Sigmoid colon (tissue), 7 donors: ENCODE results near the gene ZFP28. TPM values are rescaled to one million over a fixed set of nuclear protein-coding genes. Genes with fewer than 3 reads are reported as not detected.

Experiments used
- DNase-seq: peaks from one replicate; pipeline ENCODE4 v3.0.0-alpha.2; 2019
- H3K27ac ChIP-seq, 4 donors: fragments of 200-600 bp; sonication (generic); one replicate each; pipeline ENCODE4 v1.5.1; 2016 to 2019; ENCODE audit warnings: mild to moderate bottlenecking in 1 of 4
- H3K27me3 ChIP-seq, 3 donors: fragments of 200-600 bp; sonication (generic); one replicate each; pipeline ENCODE4 v1.5.1; 2019; ENCODE audit warnings: mild to moderate bottlenecking in 1 of 3
- H3K36me3 ChIP-seq, 4 donors: fragments of 200-600 bp; sonication (generic); one replicate each; pipeline ENCODE4 v1.5.1; 2016 to 2019
- H3K4me1 ChIP-seq, 4 donors: fragments of 200-600 bp; sonication (generic); one replicate each; pipeline ENCODE4 v1.5.1; 2017 to 2019
- H3K4me3 ChIP-seq, 4 donors: fragments of 200-600 bp; sonication (generic); one replicate each; pipeline ENCODE4 v1.5.1; 2017 to 2019; ENCODE audit warnings: mild to moderate bottlenecking in 2 of 4, moderate library complexity in 1 of 4
- H3K9me3 ChIP-seq, 4 donors: fragments of 200-600 bp in 3 of 4; sonication (generic) in 3 of 4; one replicate each; pipeline versions ENCODE4 v1.5.1 to v1.6.1; 2013 to 2019
- CTCF ChIP-seq, 4 experiments: fragments of 450-650 bp in 3 of 4; fragments of 200-600 bp in 1 of 4; IDR thresholded peaks; one replicate each; pipeline ENCODE4 v1.5.1; 2016 to 2019; ENCODE audit warnings: antibody characterized with exemption in 4 of 4, mild to moderate bottlenecking in 3 of 4, moderate library complexity in 2 of 4
- EP300 ChIP-seq, 4 donors: sonication (generic); formaldehyde crosslinking; IDR thresholded peaks; one replicate each; pipeline ENCODE4 v1.6.1; 2017; ENCODE audit warnings: antibody characterized with exemption in 4 of 4
- POLR2A ChIP-seq, 2 donors: fragments of 450-650 bp; IDR thresholded peaks; one replicate each; pipeline ENCODE4 v1.6.1; 2016; ENCODE audit warnings: antibody characterized with exemption in 2 of 2, mild to moderate bottlenecking in 2 of 2, moderate library complexity in 2 of 2
- POLR2AphosphoS5 ChIP-seq, 4 donors: sonication (generic); formaldehyde crosslinking; IDR thresholded peaks; one replicate each; pipeline ENCODE4 v1.6.1; 2017; ENCODE audit warnings: antibody characterized with exemption in 4 of 4
- WGBS, 2 donors: extraction: QIAGEN DNeasy Blood & Tissue Kit; methylation state at CpG; one replicate each; pipeline ENCODE4 v1.1.7; 2013; 5-methylcytosine and 5-hydroxymethylcytosine counted together
- intact Hi-C: fragments of 100-400 bp; cut with DNase I; formaldehyde crosslinking; loops from one replicate; pipeline ENCODE4 v1.15.1; 2023
- polyA plus RNA-seq, 3 donors: library from polyadenylated mRNA; stranded (reverse); fragments of 200-250 nt; gene quantifications; one replicate each; pipeline ENCODE4 v1.2.3, GENCODE V29; 2013
- total RNA-seq, 4 donors: library from RNA; depleted of rRNA; stranded (reverse); fragments of >200 nt; gene quantifications; one replicate each; pipeline ENCODE4 v1.1.0, GENCODE V29; 2016
- donor health status: healthy with polysubstance abuse.
- donor health status: Bipolar disorder and iron deficiency.
- donor health status: healthy.

ZFP28 gene
- total and polyA plus RNA-seq, 7 donors: 1.2 to 11.2 (median 9.6) TPM

DNA sequence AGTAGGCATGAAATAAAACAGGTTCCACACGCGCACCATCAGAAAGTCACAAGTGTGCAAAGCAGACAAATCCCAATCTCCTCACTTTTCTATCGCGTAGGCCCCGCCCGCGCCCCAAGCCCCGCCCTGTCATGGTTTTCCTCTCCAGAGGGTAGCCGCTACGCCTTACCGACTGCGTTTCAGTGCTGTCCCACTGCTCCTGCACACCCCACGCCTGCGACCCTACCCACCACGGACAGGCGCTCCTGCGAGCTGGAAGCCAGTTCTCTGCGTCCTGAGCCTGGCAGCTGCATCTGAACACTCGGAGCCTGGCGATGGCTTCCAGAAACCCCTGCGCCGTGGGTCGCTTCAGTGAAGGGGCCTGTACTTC, 28.1 kb downstream of the ZFP28 start:
- 1% methylated on average over 23 of the region's 23 CpGs for WGBS, 2 donors
- H3K36me3 ChIP-seq: peaks cover 7 to 42% (median 23%) of the 10 kb centered on the region in 4 donors

DNA sequence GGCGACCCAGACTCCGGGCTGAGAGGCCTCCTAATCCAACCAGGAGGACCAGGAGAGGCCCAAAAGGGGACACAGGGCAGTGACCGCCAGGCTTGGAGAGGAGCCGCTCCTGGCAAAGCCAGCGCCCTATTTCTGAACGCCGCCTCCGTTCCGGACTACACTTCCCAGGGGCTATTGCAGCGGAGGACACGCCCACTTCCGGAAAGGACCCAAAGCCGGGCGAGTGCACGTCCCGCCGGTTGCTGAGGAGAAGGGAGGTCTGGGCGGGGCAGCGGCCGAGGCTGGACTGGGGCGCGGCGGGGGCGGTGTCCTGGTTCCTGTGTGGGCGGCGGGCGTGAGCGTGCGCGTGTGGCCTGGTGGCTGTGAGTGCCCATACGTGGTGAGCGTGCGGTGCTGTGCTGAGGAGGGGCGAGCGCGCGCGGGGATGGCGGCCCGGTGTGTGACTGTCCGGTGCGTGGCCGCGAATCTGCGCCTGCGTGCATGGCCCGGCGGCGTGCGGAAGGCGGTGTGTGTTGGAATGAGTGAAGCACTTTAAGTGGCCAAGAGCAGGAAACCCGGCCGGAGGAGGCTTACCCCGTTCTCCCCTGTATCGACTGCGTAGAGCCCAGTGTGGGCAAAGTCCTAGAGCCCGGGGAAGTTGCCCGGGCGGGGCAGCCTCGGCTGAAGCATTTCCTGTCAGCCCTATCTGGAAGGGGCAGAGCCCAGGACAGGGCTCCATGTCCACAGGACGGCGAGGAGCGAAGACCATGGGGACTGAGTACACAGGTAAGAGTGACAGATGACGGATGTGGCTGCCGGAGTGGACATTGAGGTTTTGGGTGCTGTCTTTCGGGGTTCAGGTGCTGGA, 28.7 kb downstream of the ZFP28 start, which contains the start of gene ZNF470:
Gene ZNF470, plus strand, starts transcription at position 195 of the 847 bp plus-strand sequence. CDS start 2,844 bp downstream, outside the sequence.
- Histone ChIP-seq H3K36me3 (peaks cover 7 to 46% (median 25%) of the 10 kb centered on the region in 4 donors), H3K4me1 (peaks cover 0 to 16% (median 4%) of the 10 kb centered on the region in 4 donors), H3K27ac (peak within 1 kb of the TSS; percentile 85 to 91 (median 86)), H3K9me3 (peaks cover 5 to 58% (median 39%) of the 10 kb centered on the region in 4 donors), H3K27me3 (no peaks in the 10 kb centered on the region), H3K4me3 (peak within 1 kb of the TSS; percentile 82 to 93 (median 86))
- 3 to 4% methylated on average over 66 of the region's 66 CpGs for WGBS, 2 donors
- intact Hi-C loops: loop anchor here (1.0 to 5.0 kb wide), 3 partner anchors 27 to 165 kb away; partner anchors contain the start of genes ZFP28, ZNF583 and ZNF71
- no peak for TF ChIP-seq EP300 (IDR thresholded peaks at IDR 0.05)
- peak; percentile 34 to 87 (median 80) for TF ChIP-seq POLR2AphosphoS5 (IDR thresholded peaks at IDR 0.05)
- peak; percentile 37 to 51 for TF ChIP-seq POLR2A (IDR thresholded peaks at IDR 0.05)
- TF ChIP-seq CTCF (IDR thresholded peaks at IDR 0.05): no peak
- DNase-seq: peak; percentile 98

More for the DNA sequence above, 28.1 kb downstream of the ZFP28 start:
- peak; percentile 71 for DNase-seq
- peaks cover 0 to 16% (median 4%) of the 10 kb centered on the region in 4 donors for H3K4me1 ChIP-seq
- H3K27ac ChIP-seq: peak overlapping the region; percentile 85 to 91 (median 86)
- H3K4me3 ChIP-seq: peak overlapping the region; percentile 82 to 93 (median 86)
- no peaks in the 10 kb centered on the region for H3K27me3 ChIP-seq
- intact Hi-C loops: loop anchor here (1.0 to 5.0 kb wide), 3 partner anchors 28 to 165 kb away; partner anchors contain the start of genes ZFP28, ZNF583 and ZNF71
- peaks cover 5 to 60% (median 40%) of the 10 kb centered on the region in 4 donors for H3K9me3 ChIP-seq
- TF ChIP-seq EP300 (IDR thresholded peaks at IDR 0.05) (no peak), CTCF (IDR thresholded peaks at IDR 0.05) (no peak), POLR2AphosphoS5 (IDR thresholded peaks at IDR 0.05) (no peak), POLR2A (IDR thresholded peaks at IDR 0.05) (no peak)

DNA sequence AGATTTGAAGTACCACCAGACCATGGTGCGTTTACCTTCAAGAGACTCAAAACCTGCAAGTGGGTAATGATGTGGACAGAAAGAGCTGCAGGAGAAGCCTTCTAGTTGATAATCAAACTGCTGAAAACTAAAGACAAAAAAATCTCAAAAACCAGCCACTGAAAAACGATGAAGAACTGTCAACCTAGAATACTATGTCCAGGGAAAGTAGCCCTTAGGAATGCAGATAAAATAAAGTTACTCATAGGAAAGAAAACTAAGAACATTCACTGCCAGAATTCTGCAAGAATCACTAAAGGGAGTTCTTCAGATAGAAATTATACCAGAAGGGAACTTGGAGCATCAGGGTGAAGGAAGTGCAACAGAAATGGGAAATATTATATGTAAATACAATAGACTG, 33.8 kb downstream of the ZFP28 start:
- H3K4me1 ChIP-seq: peaks cover 0 to 9% (median 4%) of the 10 kb centered on the region in 4 donors
- H3K27ac ChIP-seq: no peak overlapping the region
- 49 to 77% methylated on average over 2 of the region's 2 CpGs for WGBS, 2 donors
- peaks cover 12 to 64% (median 53%) of the 10 kb centered on the region in 4 donors for H3K9me3 ChIP-seq
- peaks cover 18 to 88% (median 67%) of the 10 kb centered on the region in 4 donors for H3K36me3 ChIP-seq
- H3K27me3 ChIP-seq: no peaks in the 10 kb centered on the region
- intact Hi-C loops: no loop called here
- DNase-seq: no peak
- no peak for TF ChIP-seq CTCF (IDR thresholded peaks at IDR 0.05)
- TF ChIP-seq EP300 (IDR thresholded peaks at IDR 0.05): no peak
- no peak for TF ChIP-seq POLR2AphosphoS5 (IDR thresholded peaks at IDR 0.05)
- no peak for TF ChIP-seq POLR2A (IDR thresholded peaks at IDR 0.05)
- H3K4me3 ChIP-seq: no peak overlapping the region

GRCh38 chr19:56573914-56574313, 35.2 kb downstream of the ZFP28 start:
- Histone ChIP-seq H3K36me3 (peaks cover 18 to 98% (median 70%) of the 10 kb centered on the region in 4 donors), H3K27me3 (no peaks in the 10 kb centered on the region), H3K4me3 (no peak overlapping the region), H3K4me1 (no peaks in the 10 kb centered on the region), H3K27ac (no peak overlapping the region), H3K9me3 (peaks cover 25 to 77% (median 62%) of the 10 kb centered on the region in 4 donors)
- TF ChIP-seq CTCF (IDR thresholded peaks at IDR 0.05) (no peak), EP300 (IDR thresholded peaks at IDR 0.05) (no peak), POLR2A (IDR thresholded peaks at IDR 0.05) (no peak), POLR2AphosphoS5 (IDR thresholded peaks at IDR 0.05) (no peak)
- 97 to 98% methylated on average over 3 of the region's 3 CpGs for WGBS, 2 donors
- no peak for DNase-seq
- intact Hi-C loops: no loop called here
